DND-41 (cell line): ENCODE results near the gene ARHGAP5.

Experiments used
- ATAC-seq: fragments of 200-7000 bp; cut with Tn5 transposase; 3 replicates; pipeline ENCODE4 v1.9.1; 2021; ENCODE audit warnings: low read depth; ENCODE audit not compliant: insufficient read depth
- DNase-seq: peaks from one replicate; pipeline ENCODE4 v3.0.0-alpha.2; 2020
- H2AFZ ChIP-seq: 2 replicates; pipeline ENCODE4 v1.6.0; 2012; ENCODE audit warnings: low read depth, low read length
- H3K27ac ChIP-seq: 2 replicates; pipeline ENCODE4 v1.5.1; 2012; ENCODE audit warnings: low read length, inconsistent platforms
- H3K27me3 ChIP-seq: fragments of 200-600 bp; sonication (generic); 2 replicates; pipeline ENCODE4 v1.6.0; 2012; ENCODE audit warnings: low read length, mild to moderate bottlenecking, inconsistent platforms; ENCODE audit not compliant: insufficient read depth, poor library complexity
- H3K36me3 ChIP-seq: 2 replicates; pipeline ENCODE4 v1.5.1; 2012; ENCODE audit warnings: low read length, inconsistent platforms; ENCODE audit not compliant: insufficient read depth
- H3K4me1 ChIP-seq: 2 replicates; pipeline ENCODE4 v1.5.1; 2012; ENCODE audit warnings: mild to moderate bottlenecking, low read length; ENCODE audit not compliant: insufficient read depth
- H3K4me2 ChIP-seq: 2 replicates; pipeline ENCODE4 v1.6.0; 2012; ENCODE audit warnings: mild to moderate bottlenecking, moderate library complexity, low read length, inconsistent platforms; ENCODE audit not compliant: insufficient read depth
- H3K4me3 ChIP-seq, 2 experiments: fragments of 200-600 bp in 1 of 2; shearing (Covaris generic) in 1 of 2; 2 replicates each; pipeline ENCODE4 v1.5.1; 2012 to 2016; ENCODE audit warnings: inconsistent platforms in 2 of 2, low read length in 2 of 2, mild to moderate bottlenecking in 2 of 2, low read depth in 1 of 2, moderate library complexity in 1 of 2
- H3K79me2 ChIP-seq: 2 replicates; pipeline ENCODE4 v1.6.0; 2012; ENCODE audit warnings: low read length, inconsistent platforms; ENCODE audit not compliant: insufficient read depth
- H3K9ac ChIP-seq: 2 replicates; pipeline ENCODE4 v1.6.0; 2012; ENCODE audit warnings: low read depth, mild to moderate bottlenecking, inconsistent platforms, low read length, moderate library complexity
- H3K9me3 ChIP-seq: 2 replicates; pipeline ENCODE4 v1.5.1; 2012; ENCODE audit warnings: low read length, moderate library complexity, mild to moderate bottlenecking, inconsistent platforms; ENCODE audit not compliant: insufficient read depth, severe bottlenecking
- H4K20me1 ChIP-seq: 2 replicates; pipeline ENCODE4 v1.6.0; 2012; ENCODE audit warnings: low read length; ENCODE audit not compliant: insufficient read depth
- CTCF ChIP-seq: IDR thresholded peaks from 2 replicates; pipeline ENCODE4 v1.5.1; 2012; ENCODE audit warnings: borderline replicate concordance, low read length, moderate library complexity, mild to moderate bottlenecking; ENCODE audit not compliant: poor library complexity, severe bottlenecking; ENCODE audit errors: extremely low read depth
- EZH2 ChIP-seq: IDR thresholded peaks from 3 replicates; pipeline ENCODE4 v1.6.1; 2012; ENCODE audit warnings: borderline replicate concordance, low read depth, mild to moderate bottlenecking, moderate library complexity, low read length, inconsistent platforms; ENCODE audit not compliant: severe bottlenecking

ARHGAP5 gene

GRCh38 chr14:32083789-32084188 is 6.7 kb downstream of the ARHGAP5 start:
- H3K27ac ChIP-seq, result no peak overlapping the region
- peaks cover 98% of the 10 kb centered on the region for H3K79me2 ChIP-seq
- H3K9ac ChIP-seq, result no peak overlapping the region
- H3K4me1 ChIP-seq, result peaks cover 24% of the 10 kb centered on the region
- no peak overlapping the region for H2AFZ ChIP-seq
- TF ChIP-seq CTCF (no peak), EZH2 (no peak)
- H3K4me2 ChIP-seq, result no peak overlapping the region
- H3K36me3 ChIP-seq, result no peaks in the 10 kb centered on the region
- H4K20me1 ChIP-seq, result peaks cover 54% of the 10 kb centered on the region
- DNase-seq (no peak), ATAC-seq (no peak)
- no peaks in the 10 kb centered on the region for H3K9me3 ChIP-seq
- H3K4me3 ChIP-seq, result no peak overlapping the region
- no peaks in the 10 kb centered on the region for H3K27me3 ChIP-seq

GRCh38 chr14:32085182-32085844 is 8.2 kb downstream of the ARHGAP5 start:
- Histone ChIP-seq H3K36me3 (peaks cover 5% of the 10 kb centered on the region), H4K20me1 (peaks cover 46% of the 10 kb centered on the region), H3K4me1 (0 out of 2 replicates have a peak, but pooled peaks cover 11% of the 10 kb centered on the region), H3K27me3 (no peaks in the 10 kb centered on the region), H3K27ac (no peak overlapping the region), H3K9me3 (no peaks in the 10 kb centered on the region), H2AFZ (no peak overlapping the region), H3K9ac (no peak overlapping the region), H3K79me2 (peaks cover 98% of the 10 kb centered on the region), H3K4me2 (no peak overlapping the region), H3K4me3 (no peak overlapping the region)
- TF ChIP-seq EZH2 (no peak), CTCF (no peak)
- ATAC-seq (no peak), DNase-seq (no peak)

- no peak for DNase-seq
- H4K20me1 ChIP-seq, result peaks cover 50% of the 10 kb centered on the region
- no peak overlapping the region for H2AFZ ChIP-seq
- H3K9ac ChIP-seq, result no peak overlapping the region
- H3K9me3 ChIP-seq, result no peaks in the 10 kb centered on the region
- peaks cover 96% of the 10 kb centered on the region for H3K79me2 ChIP-seq
- no peak for TF ChIP-seq EZH2
- no peak for TF ChIP-seq CTCF
- H3K4me3 ChIP-seq, result no peak overlapping the region
- H3K4me2 ChIP-seq, result no peak overlapping the region
- no peaks in the 10 kb centered on the region for H3K27me3 ChIP-seq
- H3K4me1 ChIP-seq, result 0 out of 2 replicates have a peak, but pooled peaks cover 11% of the 10 kb centered on the region
- no peak overlapping the region for H3K27ac ChIP-seq
- no peak for ATAC-seq
- H3K36me3 ChIP-seq, result peaks cover 11% of the 10 kb centered on the region
These were observed 8.8 kb downstream of the ARHGAP5 start for GRCh38 chr14:32085845-32086383.
